ENCODE measurements around the gene LY6G6C. TPM values are rescaled to one million over a fixed set of nuclear protein-coding genes. Genes with fewer than 3 reads are reported as not detected.

LY6G6C gene
- total and polyA plus RNA-seq, 10 of the 15 experiments (the other 5 are each of a cell fraction or from before 2014, with no cell fraction given), result not detected

DNA sequence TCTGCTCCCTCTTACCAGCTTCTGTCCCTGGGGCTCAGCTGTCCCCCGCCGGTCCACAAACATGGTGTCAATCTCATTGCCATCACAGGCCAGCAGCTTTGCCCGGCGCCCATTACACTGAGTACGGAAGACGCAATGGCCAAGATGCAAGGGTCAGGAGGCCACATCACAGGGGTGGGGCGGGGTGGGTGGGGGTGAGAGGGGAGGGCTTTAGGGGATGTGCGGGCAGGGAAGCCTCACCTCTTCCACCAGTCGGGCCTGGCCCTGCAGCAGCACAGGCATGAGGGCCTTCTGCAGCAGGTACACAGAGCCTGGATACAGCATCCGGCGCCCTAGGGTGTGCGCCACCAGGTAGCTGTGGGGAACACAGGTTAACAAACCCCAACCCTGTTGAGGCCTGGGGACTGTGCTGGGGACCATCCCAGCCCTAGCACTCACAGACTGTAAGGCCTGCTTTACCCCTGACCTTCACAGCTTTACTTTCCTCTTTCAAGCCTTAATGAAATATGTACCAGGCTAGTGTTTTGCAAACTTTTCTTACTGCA is 29.9 kb downstream of the LY6G6C start:
- intact Hi-C loops (cut with micrococcal nuclease; ENCODE audit: unreplicated experiment), result no loop called here
- Histone ChIP-seq H3K27me3 (replicated peaks in 1 of 2; ENCODE audit: control insufficient read depth in 2 of 2, insufficient read depth in 2 of 2, low read length in 1 of 2) (no peaks in the 10 kb centered on the region), H4K20me1 (ENCODE audit: control insufficient read depth, insufficient read depth) (no peaks in the 10 kb centered on the region), H3K4me1 (ENCODE audit: control insufficient read depth, insufficient read depth, low read length) (no peaks in the 10 kb centered on the region), H3K9me3 (replicated peaks; ENCODE audit: control insufficient read depth, insufficient read depth, low read length) (no peaks in the 10 kb centered on the region), H2AFZ (ENCODE audit: control insufficient read depth, low read depth, low read length) (no peak overlapping the region), H3K27ac (ENCODE audit: control insufficient read depth, insufficient read depth) (no peak overlapping the region), H3K79me2 (ENCODE audit: control insufficient read depth, insufficient read depth, low read length) (no peaks in the 10 kb centered on the region), H3K4me3 (no peak overlapping the region), H3K9ac (ENCODE audit: control insufficient read depth, insufficient read depth, low read length) (no peak overlapping the region), H3K4me2 (ENCODE audit: control insufficient read depth, insufficient read depth) (no peak overlapping the region), H3K36me3 (ENCODE audit: control insufficient read depth in 2 of 2, insufficient read depth in 2 of 2, low read length in 1 of 2) (peaks cover 16 to 41% of the 10 kb centered on the region in 2 experiments)
- in situ Hi-C loops (cut with MboI), result no loop called here
- TF ChIP-seq DPF2 (IDR thresholded peaks at IDR 0.05), result no peak
- TF ChIP-seq FOS (IDR thresholded peaks at IDR 0.05; ENCODE audit: borderline replicate concordance, extremely low read depth, insufficient read length), result no peak
- no peak for TF ChIP-seq TCF7 (IDR thresholded peaks at IDR 0.05; ENCODE audit: borderline replicate concordance)
- no peak for TF ChIP-seq CREM (IDR thresholded peaks at IDR 0.05; ENCODE audit: low read depth)
- no peak for TF ChIP-seq MYB (IDR thresholded peaks at IDR 0.05; ENCODE audit: borderline replicate concordance, low read depth, low read length)
- no peak for TF ChIP-seq ZNF622 (IDR thresholded peaks at IDR 0.05)
- TF ChIP-seq HDAC2 (IDR thresholded peaks at IDR 0.05), result no peak
- no peak for TF ChIP-seq ATF7 (IDR thresholded peaks at IDR 0.05; ENCODE audit: low read depth)
- TF ChIP-seq IKZF2 (IDR thresholded peaks at IDR 0.05), result no peak
- TF ChIP-seq SRF (IDR thresholded peaks at IDR 0.05; ENCODE audit: low read depth in 2 of 2, low read length in 2 of 2), result no peak
- TF ChIP-seq, protein P1, sequence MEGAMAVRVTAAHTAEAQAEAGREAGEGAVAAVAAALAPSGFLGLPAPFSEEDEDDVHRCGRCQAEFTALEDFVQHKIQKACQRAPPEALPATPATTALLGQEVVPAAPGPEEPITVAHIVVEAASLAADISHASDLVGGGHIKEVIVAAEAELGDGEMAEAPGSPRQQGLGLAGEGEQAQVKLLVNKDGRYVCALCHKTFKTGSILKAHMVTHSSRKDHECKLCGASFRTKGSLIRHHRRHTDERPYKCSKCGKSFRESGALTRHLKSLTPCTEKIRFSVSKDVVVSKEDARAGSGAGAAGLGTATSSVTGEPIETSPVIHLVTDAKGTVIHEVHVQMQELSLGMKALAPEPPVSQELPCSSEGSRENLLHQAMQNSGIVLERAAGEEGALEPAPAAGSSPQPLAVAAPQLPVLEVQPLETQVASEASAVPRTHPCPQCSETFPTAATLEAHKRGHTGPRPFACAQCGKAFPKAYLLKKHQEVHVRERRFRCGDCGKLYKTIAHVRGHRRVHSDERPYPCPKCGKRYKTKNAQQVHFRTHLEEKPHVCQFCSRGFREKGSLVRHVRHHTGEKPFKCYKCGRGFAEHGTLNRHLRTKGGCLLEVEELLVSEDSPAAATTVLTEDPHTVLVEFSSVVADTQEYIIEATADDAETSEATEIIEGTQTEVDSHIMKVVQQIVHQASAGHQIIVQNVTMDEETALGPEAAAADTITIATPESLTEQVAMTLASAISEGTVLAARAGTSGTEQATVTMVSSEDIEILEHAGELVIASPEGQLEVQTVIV (IDR thresholded peaks at IDR 0.05; ENCODE audit: borderline replicate concordance, partially characterized antibody), result no peak
- TF ChIP-seq SMARCA5 (IDR thresholded peaks at IDR 0.05), result no peak
- ChIA-PET RAD21 (ENCODE audit: unreplicated experiment) (no interaction called here), CTCF (no interaction called here), POLR2A (interaction anchor here (0.5 to 2.2 kb wide), 2 partner anchors 47 to 104 kb away, joined by 3 to 5 read pairs; no protein-coding TSS in a partner anchor), SMC1A (ENCODE audit: uncharacterized antibody, unreplicated experiment) (interaction anchor here (0.7 kb wide), 1 partner anchor 172 kb away, joined by 4 read pairs; no protein-coding TSS in a partner anchor)
- ATAC-seq (no peak), FAIRE-seq (no peak), DNase-seq (ENCODE audit: low read depth, low spot score) (no peak)
- no TSS peak for BruUV-seq (replicated peaks)
- 98% methylated on average over 9 of the region's 12 CpGs for WGBS (ENCODE audit: insufficient coverage, insufficient replicate concordance, low lambda C conversion rate, missing lambda C conversion rate)

All from GM12878 (cell line).